ENCODE results near the gene PDE4D.

The PDE4D gene

GRCh38 chr5:59487772-59488729, 405.5 kb downstream of the PDE4D start:
- ATAC-seq (replicated peaks) (no peak), DNase-seq (no peak)
- Mint-ChIP-seq H3K27ac (no peak overlapping the region), H3K9me3 (no peaks in the 10 kb centered on the region), H3K36me3 (no peaks in the 10 kb centered on the region), H3K4me3 (no peak overlapping the region), H3K4me1 (peaks cover 14 to 16% of the 10 kb centered on the region in 2 donors), H3K27me3 (no peaks in the 10 kb centered on the region)

DNA sequence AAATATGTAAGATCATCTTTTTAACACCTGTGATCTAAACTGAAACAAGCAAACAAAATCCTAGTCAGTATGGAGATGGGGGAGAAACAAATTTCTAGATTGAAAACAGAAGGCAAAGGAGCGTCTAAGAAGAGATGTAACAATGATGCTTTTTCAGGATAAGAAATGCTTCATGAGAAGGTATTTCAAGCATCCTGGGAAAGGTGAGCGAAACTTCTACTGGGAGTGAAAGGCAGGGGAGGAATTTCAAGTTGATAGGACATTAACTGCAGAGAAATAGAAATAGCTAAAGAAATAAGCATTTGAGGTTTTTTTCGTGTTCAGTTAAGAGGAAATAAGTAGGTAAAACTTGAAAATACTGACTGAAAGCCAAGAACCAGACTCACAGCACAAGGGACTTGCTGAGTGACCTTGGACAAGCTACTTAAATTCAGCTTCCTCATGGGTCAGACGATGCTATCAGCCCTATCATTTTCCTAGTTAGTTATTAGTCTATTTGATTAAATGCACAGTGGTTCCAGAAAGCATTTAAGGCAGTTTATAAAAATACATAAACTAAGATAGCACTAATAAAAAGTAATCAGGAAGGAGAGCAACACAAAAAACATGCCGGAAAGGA, 406.3 kb downstream of the PDE4D start:
- no peak for DNase-seq
- no peak overlapping the region for H3K4me3 Mint-ChIP-seq
- H3K36me3 Mint-ChIP-seq, result no peaks in the 10 kb centered on the region
- no peak overlapping the region for H3K27ac Mint-ChIP-seq
- no peak for ATAC-seq (replicated peaks)
- H3K4me1 Mint-ChIP-seq, result peaks cover 15 to 16% of the 10 kb centered on the region in 2 donors
- H3K9me3 Mint-ChIP-seq, result no peaks in the 10 kb centered on the region
- H3K27me3 Mint-ChIP-seq, result no peaks in the 10 kb centered on the region

DNA sequence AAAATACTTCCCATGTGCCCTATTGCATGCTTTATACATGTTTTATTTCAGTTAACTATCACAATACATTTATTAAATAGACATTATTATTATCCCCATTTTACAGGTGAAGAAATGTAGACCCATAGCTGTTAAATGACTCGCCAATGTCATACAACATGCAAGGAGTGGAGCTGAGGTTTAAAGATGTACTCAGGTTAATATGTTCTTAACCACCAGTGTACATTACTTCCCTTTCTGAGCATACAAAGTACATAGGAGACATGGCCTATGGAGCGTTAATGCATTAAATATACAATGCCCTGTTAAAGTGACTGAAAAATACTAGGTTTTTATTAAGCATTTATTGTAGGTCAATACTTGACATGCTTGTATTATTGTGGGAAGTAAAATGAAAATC, 407.0 kb downstream of the PDE4D start:
- H3K9me3 Mint-ChIP-seq, result no peaks in the 10 kb centered on the region
- H3K4me1 Mint-ChIP-seq, result peaks cover 15 to 16% of the 10 kb centered on the region in 2 donors
- no peaks in the 10 kb centered on the region for H3K27me3 Mint-ChIP-seq
- no peak for ATAC-seq (replicated peaks)
- H3K36me3 Mint-ChIP-seq, result no peaks in the 10 kb centered on the region
- DNase-seq, result no peak
- no peak overlapping the region for H3K4me3 Mint-ChIP-seq
- no peak overlapping the region for H3K27ac Mint-ChIP-seq

DNA sequence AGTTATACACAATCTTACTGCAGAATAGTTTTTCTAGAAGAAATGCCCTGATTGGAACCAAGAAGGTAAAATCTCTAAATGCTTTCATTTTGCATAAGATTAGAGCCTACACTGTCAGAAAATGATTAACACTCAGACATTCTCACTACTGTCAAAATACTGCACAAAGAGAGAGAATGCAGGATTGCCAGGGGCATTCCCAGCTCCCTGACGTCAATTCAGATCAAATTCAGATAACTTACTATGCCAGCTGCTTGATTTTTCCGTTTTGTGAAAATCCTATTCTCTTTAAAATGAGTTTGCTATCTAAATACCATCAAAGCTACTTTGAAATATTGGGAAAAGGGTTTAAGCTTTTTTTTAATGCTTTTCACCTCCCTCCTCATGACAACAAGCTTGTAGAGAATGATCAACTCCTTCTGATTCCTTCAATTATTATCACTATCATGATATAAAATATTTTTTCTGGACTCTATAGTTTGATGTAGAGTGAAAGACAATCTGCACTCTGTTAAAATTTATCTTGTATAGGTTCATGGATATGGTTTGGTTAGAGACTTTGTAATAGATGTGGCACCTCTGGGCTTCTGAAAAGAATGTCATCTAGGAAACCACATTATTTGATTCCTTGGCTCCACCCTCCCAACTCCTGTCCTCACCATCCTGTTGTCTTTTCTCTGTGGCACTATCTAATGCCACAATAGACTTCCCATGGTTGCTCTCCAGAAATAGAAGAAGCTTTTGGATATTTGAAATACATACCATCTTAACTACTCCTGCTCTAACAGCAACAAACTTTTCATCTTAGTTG, 407.7 kb downstream of the PDE4D start:
- peaks cover 15 to 16% of the 10 kb centered on the region in 2 donors for H3K4me1 Mint-ChIP-seq
- H3K9me3 Mint-ChIP-seq, result no peaks in the 10 kb centered on the region
- H3K4me3 Mint-ChIP-seq, result no peak overlapping the region
- no peaks in the 10 kb centered on the region for H3K27me3 Mint-ChIP-seq
- no peaks in the 10 kb centered on the region for H3K36me3 Mint-ChIP-seq
- ATAC-seq (replicated peaks) (no peak), DNase-seq (no peak)
- no peak overlapping the region for H3K27ac Mint-ChIP-seq

DNA sequence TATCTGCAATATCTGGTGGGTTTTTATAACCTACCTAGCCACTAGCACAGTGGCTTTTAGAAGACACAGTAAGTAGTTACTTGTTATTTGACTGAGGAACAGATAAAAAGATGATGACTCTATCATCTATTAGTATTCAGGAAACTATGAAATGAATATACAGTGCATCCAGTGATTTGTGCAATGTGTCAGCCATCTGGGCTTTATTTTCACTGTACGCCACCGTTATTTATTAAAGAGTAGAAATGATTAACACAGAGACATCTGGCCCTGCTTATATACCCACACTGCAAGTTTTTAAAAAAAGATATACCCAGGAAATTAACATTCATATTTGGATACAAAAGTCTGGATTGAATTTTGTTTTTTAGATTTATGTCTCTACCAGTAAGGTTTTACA, 408.4 kb downstream of the PDE4D start:
- peaks cover 15 to 16% of the 10 kb centered on the region in 2 donors for H3K4me1 Mint-ChIP-seq
- DNase-seq, result no peak
- H3K9me3 Mint-ChIP-seq, result no peaks in the 10 kb centered on the region
- H3K27ac Mint-ChIP-seq, result no peak overlapping the region
- no peak overlapping the region for H3K4me3 Mint-ChIP-seq
- no peaks in the 10 kb centered on the region for H3K27me3 Mint-ChIP-seq
- ATAC-seq (replicated peaks), result no peak
- H3K36me3 Mint-ChIP-seq, result no peaks in the 10 kb centered on the region

DNA sequence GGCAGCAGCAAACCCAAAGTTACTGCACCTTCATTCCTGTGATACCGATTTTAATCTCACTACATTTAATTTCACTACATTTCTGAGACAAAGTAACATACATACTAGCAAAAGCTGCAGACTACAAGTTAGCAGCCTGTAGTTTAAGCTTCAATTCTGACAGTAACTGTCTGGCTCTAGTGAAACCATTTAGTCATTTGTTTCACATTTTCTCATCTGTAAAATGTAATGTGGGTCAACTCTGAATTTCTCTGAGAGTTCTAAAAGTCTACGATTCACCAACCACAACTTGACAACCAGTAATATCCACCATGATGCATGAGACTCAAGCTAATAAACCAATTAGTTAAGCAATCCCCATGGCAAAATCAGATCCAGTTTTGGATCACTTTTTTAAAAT, 408.9 kb downstream of the PDE4D start:
- Mint-ChIP-seq H3K36me3 (no peaks in the 10 kb centered on the region), H3K27ac (no peak overlapping the region), H3K4me1 (peaks cover 15 to 16% of the 10 kb centered on the region in 2 donors), H3K27me3 (no peaks in the 10 kb centered on the region), H3K9me3 (no peaks in the 10 kb centered on the region), H3K4me3 (no peak overlapping the region)
- DNase-seq, result no peak
- peak in 1 of 2 donors; percentile 41 for ATAC-seq (replicated peaks)

DNA sequence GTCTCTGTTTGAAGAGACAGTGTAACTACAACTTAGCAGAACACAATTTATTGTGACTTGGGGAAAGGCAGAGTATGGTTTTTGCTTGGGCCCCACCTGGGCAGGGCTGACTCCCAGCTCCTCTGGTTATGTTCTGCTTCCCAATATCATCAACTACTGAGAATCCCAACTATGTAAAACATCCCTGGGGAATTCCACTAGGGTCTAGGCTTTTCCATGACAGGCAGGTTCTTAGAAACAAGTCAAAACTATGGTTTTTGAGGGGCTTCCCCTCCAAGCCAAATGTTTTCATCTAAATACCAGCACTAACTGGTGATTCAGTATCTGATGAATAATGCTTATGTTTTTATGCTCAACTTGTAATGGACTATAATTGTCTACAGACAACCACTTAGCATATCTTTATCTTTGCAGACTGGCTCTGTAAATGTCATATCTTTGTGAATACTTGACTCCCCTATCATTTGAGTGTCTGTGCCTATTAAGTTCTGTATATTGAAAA, 409.5 kb downstream of the PDE4D start:
- Mint-ChIP-seq H3K4me3 (no peak overlapping the region), H3K27me3 (no peaks in the 10 kb centered on the region), H3K27ac (no peak overlapping the region), H3K9me3 (no peaks in the 10 kb centered on the region), H3K36me3 (no peaks in the 10 kb centered on the region), H3K4me1 (peaks cover 15 to 16% of the 10 kb centered on the region in 2 donors)
- peak; percentile 75 to 82 for ATAC-seq (replicated peaks)
- DNase-seq, result no peak

GRCh38 chr5:59479086-59479485, 414.4 kb downstream of the PDE4D start:
- DNase-seq (no peak), ATAC-seq (replicated peaks) (no peak)
- Mint-ChIP-seq H3K4me3 (no peak overlapping the region), H3K36me3 (no peaks in the 10 kb centered on the region), H3K27ac (no peak overlapping the region), H3K4me1 (peaks cover 5 to 7% of the 10 kb centered on the region in 2 donors), H3K27me3 (no peaks in the 10 kb centered on the region), H3K9me3 (peaks cover 0 to 3% of the 10 kb centered on the region in 2 donors)

DNA sequence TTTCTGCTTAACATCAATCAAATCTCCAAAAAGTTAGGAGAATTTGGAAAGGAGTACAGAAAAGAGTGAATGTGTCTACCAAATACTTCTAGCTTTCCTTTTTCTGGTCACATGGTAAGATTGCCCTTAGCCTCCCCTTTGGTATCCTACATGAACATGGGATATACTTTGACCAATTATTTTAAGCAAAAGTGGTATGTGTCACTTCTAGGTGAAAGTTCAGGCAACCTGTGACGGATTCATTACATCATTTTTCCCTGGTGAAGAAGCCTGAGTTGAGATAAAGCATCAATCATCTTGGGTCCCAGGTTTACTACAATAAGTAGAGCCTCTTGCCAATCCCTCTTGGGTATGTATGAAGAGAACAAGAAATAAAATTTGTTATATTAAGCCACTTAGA, 419.2 kb downstream of the PDE4D start:
- Mint-ChIP-seq H3K36me3 (no peaks in the 10 kb centered on the region), H3K9me3 (peaks cover 0 to 3% of the 10 kb centered on the region in 2 donors), H3K27ac (no peak overlapping the region), H3K4me1 (no peaks in the 10 kb centered on the region), H3K4me3 (no peak overlapping the region), H3K27me3 (no peaks in the 10 kb centered on the region)
- DNase-seq (no peak), ATAC-seq (replicated peaks) (no peak)

GRCh38 chr5:59473611-59474010, 419.9 kb downstream of the PDE4D start:
- ATAC-seq (replicated peaks) (no peak), DNase-seq (no peak)
- Mint-ChIP-seq H3K9me3 (peaks cover 0 to 3% of the 10 kb centered on the region in 2 donors), H3K4me1 (no peaks in the 10 kb centered on the region), H3K27me3 (no peaks in the 10 kb centered on the region), H3K4me3 (no peak overlapping the region), H3K27ac (no peak overlapping the region), H3K36me3 (no peaks in the 10 kb centered on the region)

DNA sequence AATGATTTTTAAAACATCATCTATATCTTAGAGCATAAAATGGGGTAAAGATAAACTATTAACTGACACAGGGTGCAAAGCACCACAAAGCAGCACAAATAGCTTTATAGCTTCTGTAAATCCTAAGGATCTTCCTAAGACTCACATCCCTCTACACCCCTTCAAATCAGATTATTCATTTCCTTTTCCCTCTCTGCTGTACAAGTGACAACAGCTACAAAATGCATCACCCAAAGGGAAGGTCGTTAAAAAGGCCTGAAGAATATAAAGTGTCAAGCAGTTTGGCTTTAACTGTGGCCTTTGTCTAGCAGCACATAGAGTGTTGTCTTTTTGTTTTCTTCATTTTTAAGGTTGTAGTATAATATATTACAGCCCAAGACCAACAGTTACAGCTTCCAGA, 422.1 kb downstream of the PDE4D start:
- no peaks in the 10 kb centered on the region for H3K4me1 Mint-ChIP-seq
- ATAC-seq (replicated peaks) (no peak), DNase-seq (no peak)
- H3K27me3 Mint-ChIP-seq, result no peaks in the 10 kb centered on the region
- H3K36me3 Mint-ChIP-seq, result no peaks in the 10 kb centered on the region
- H3K9me3 Mint-ChIP-seq, result no peaks in the 10 kb centered on the region
- no peak overlapping the region for H3K27ac Mint-ChIP-seq
- no peak overlapping the region for H3K4me3 Mint-ChIP-seq

- Mint-ChIP-seq H3K4me3 (no peak overlapping the region), H3K27ac (no peak overlapping the region), H3K27me3 (no peaks in the 10 kb centered on the region), H3K9me3 (no peaks in the 10 kb centered on the region), H3K36me3 (no peaks in the 10 kb centered on the region), H3K4me1 (no peaks in the 10 kb centered on the region)
- no peak for ATAC-seq (replicated peaks)
- DNase-seq, result no peak
These were observed 425.6 kb downstream of the PDE4D start for GRCh38 chr5:59467969-59468368.

- no peak for DNase-seq
- Mint-ChIP-seq H3K4me1 (no peaks in the 10 kb centered on the region), H3K36me3 (no peaks in the 10 kb centered on the region), H3K27ac (no peak overlapping the region), H3K9me3 (no peaks in the 10 kb centered on the region), H3K4me3 (no peak overlapping the region), H3K27me3 (no peaks in the 10 kb centered on the region)
- ATAC-seq (replicated peaks), result no peak
These were observed 427.3 kb downstream of the PDE4D start for GRCh38 chr5:59466271-59466670.

- no peaks in the 10 kb centered on the region for H3K9me3 Mint-ChIP-seq
- DNase-seq (no peak), ATAC-seq (replicated peaks) (no peak)
- no peaks in the 10 kb centered on the region for H3K4me1 Mint-ChIP-seq
- H3K4me3 Mint-ChIP-seq, result no peak overlapping the region
- H3K36me3 Mint-ChIP-seq, result no peaks in the 10 kb centered on the region
- H3K27ac Mint-ChIP-seq, result no peak overlapping the region
- H3K27me3 Mint-ChIP-seq, result no peaks in the 10 kb centered on the region
These were observed 428.6 kb downstream of the PDE4D start for GRCh38 chr5:59464969-59465368.

Measured in stimulated activated naive B cell treated with anti-CD40 and anti-IgM and Interleukin-4, amounts not matched to agents 10 μg/mL and 1 μg/mL and 100 μg/mL, for 72 hours (primary cell).